ENCODE results near the gene CDCP1.

CDCP1 gene

DNA sequence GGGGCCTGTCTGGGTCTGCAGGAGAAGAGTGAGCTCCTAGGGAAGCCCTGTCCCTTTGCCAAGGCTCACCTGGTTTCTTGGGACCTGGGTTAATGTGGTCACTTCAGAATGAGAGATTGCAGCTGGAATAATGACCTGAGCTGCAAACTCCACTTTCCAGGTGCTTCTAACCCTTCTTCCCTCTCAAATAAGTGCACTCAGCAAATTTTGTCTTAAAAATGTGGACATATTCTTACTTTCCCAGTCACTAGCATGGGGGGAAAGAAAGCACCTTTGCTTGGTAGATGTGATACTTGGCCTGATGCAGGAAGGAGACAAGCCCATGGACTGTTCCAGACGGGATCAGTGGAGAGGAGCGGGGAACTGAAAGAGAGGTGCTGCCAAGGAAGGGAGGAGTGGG lies 38.9 kb upstream of the CDCP1 start:
- Histone ChIP-seq H3K4me2 (no peak overlapping the region), H3K4me1 (peaks cover 8% of the 10 kb centered on the region; the same call in 1 of the 2 replicates), H3K9ac (no peak overlapping the region), H3K27ac (no peak overlapping the region), H3K9me3 (no peaks in the 10 kb centered on the region), H3K27me3 (no peaks in the 10 kb centered on the region), H3K4me3 (no peak overlapping the region), H4K20me1 (no peaks in the 10 kb centered on the region), H3K36me3 (no peaks in the 10 kb centered on the region)
- no peak for TF ChIP-seq Cebpa-rat (IDR thresholded peaks at IDR 0.05)

DNA sequence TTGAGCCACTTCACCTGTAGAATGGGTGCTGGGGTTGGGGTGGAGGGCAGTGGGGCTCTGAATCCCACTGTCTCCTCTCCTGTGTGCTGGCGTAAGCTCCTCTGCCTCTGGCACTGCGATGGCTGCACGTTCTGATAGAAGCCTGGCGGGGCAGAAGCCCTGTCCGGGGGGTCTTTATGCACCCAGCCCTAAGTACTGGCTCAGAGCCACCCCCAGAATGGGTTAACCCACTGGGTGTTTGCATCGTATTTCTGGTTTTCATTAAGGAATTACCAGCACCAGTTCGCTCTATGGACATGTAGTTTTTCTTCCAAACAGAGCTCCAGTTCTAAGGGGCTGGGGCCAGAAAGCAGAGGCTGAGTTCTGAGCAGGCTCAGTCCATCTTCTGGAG lies 37.7 kb upstream of the CDCP1 start:
- Histone ChIP-seq H3K4me2 (no peak overlapping the region), H3K27ac (no peak overlapping the region), H3K36me3 (no peaks in the 10 kb centered on the region), H4K20me1 (no peaks in the 10 kb centered on the region), H3K27me3 (no peaks in the 10 kb centered on the region), H3K4me3 (no peak overlapping the region), H3K4me1 (peaks cover 17% of the 10 kb centered on the region), H3K9me3 (no peaks in the 10 kb centered on the region), H3K9ac (no peak overlapping the region)
- TF ChIP-seq Cebpa-rat (IDR thresholded peaks at IDR 0.05), result no peak

DNA sequence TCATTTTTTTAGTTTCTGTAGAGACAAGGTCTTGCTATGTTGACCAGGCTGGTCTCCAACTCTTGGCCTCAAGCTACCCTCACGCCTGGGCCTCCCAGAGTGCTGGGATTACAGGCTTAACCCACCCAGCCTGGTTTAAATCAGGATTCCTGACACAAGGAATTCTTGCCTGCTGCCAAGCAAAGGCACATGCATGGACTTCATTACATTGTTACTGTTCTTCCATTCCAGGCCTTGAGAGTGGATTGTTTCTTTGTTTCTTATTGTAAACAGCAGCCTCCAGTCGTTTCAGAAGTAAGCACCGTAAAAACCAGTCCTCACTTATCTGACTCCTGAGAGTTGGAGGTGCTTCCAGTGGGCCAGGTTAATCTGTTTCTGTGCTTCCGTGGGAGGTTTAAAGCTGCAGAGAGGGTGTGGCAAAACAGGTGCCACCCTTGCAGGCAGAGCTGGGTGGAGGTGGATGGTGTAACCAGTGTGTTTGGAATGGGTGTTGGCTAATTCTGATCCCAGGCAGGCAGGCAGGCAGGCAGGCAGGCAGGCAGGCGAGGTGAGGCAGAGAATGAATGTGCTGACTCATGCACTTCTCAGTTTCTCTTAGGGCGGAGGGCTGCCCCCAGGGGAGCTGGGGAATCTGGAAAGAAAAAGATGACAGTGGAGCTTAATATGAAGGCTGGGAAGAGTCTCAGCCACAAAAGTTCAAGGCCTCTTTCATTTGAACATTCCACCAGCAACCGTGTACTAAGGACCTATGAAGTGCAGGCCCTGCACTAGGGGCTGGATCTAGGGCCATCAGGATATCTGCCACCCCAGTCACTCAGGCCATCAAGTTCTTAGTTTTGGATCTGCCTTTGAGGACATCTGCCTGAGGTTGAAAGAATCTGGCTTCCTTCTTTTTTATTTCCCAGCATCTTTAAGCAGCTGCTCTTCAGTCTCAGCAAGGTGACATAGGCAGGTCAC lies 37.0 kb upstream of the CDCP1 start:
- no peak for TF ChIP-seq Cebpa-rat (IDR thresholded peaks at IDR 0.05)
- Histone ChIP-seq H3K4me2 (peak overlapping the region; percentile 9; the same call in 1 of the 2 replicates), H3K27me3 (no peaks in the 10 kb centered on the region), H4K20me1 (no peaks in the 10 kb centered on the region), H3K4me3 (no peak overlapping the region), H3K27ac (no peak overlapping the region), H3K4me1 (peaks cover 17% of the 10 kb centered on the region), H3K9me3 (no peaks in the 10 kb centered on the region), H3K9ac (no peak overlapping the region), H3K36me3 (no peaks in the 10 kb centered on the region)

DNA sequence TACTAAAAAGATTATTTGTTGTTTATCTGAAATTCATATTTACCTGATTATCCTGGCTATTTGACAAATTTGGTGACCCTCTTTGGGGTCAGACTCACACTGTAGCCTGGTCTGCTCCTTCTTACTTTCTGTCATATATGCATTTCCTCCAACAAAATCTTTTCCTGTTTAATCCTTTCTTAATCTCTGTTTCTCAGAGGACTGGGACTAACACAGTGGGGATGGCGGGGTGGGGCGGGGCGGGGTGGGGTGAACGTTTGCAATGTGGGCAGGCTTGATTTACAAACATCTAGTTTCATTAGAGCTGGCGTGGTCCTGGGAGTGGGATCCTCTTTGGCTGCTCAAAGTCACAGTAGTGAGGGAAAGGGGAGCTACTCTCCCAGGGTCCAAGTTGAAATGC lies 35.3 kb upstream of the CDCP1 start:
- H3K9me3 ChIP-seq, result no peaks in the 10 kb centered on the region
- H3K9ac ChIP-seq, result no peak overlapping the region
- H3K27me3 ChIP-seq, result no peaks in the 10 kb centered on the region
- H4K20me1 ChIP-seq, result no peaks in the 10 kb centered on the region
- H3K27ac ChIP-seq, result no peak overlapping the region
- peaks cover 17% of the 10 kb centered on the region for H3K4me1 ChIP-seq
- no peak overlapping the region for H3K4me2 ChIP-seq
- no peak for TF ChIP-seq Cebpa-rat (IDR thresholded peaks at IDR 0.05)
- no peak overlapping the region for H3K4me3 ChIP-seq
- H3K36me3 ChIP-seq, result no peaks in the 10 kb centered on the region

DNA sequence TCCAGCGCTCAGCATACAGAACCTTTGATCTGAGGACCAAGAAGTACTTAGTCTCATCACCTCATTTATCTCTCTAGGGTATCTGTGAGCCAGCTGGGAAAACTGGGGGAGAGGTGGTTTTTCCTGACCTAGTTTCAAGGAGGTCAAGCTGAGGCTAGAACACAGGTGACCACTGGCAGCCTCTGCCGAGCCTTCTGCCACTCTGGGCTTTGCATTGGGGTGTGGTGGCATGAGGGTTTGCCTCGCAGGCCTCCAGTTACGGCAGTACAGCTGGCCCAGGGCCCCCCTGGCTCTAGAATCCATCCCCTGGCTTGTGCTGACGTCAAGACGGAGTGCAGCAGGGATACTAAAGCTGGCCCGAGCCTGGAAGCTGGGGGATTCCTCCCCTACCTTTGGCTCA lies 34.7 kb upstream of the CDCP1 start:
- H3K27ac ChIP-seq, result no peak overlapping the region
- no peak for TF ChIP-seq Cebpa-rat (IDR thresholded peaks at IDR 0.05)
- no peaks in the 10 kb centered on the region for H3K27me3 ChIP-seq
- H3K9ac ChIP-seq, result no peak overlapping the region
- H3K4me3 ChIP-seq, result no peak overlapping the region
- H4K20me1 ChIP-seq, result no peaks in the 10 kb centered on the region
- H3K9me3 ChIP-seq, result no peaks in the 10 kb centered on the region
- peaks cover 17% of the 10 kb centered on the region for H3K4me1 ChIP-seq
- no peaks in the 10 kb centered on the region for H3K36me3 ChIP-seq
- no peak overlapping the region for H3K4me2 ChIP-seq

DNA sequence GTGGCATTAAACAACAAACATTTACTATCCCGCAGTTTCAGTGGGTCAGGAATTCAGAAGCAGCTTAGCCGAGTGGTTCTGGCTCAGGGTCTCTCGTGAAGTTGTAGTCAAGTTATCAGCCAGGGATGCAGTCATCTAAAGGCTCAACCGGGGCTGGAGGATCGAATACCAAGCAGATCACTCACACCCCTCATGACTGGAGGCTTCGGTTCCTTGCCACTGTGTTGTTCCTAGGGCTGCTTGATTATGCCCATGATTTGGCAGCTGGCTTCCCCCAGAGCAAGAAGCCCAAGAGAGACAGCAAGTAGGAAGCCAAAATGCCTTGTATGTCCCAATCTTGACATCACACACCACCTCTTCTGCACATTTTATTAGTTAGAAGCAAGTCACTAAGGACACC lies 33.9 kb upstream of the CDCP1 start:
- H3K9ac ChIP-seq, result no peak overlapping the region
- H3K4me3 ChIP-seq, result no peak overlapping the region
- no peak overlapping the region for H3K27ac ChIP-seq
- H3K4me1 ChIP-seq, result peaks cover 17% of the 10 kb centered on the region
- TF ChIP-seq Cebpa-rat (IDR thresholded peaks at IDR 0.05), result no peak
- no peaks in the 10 kb centered on the region for H4K20me1 ChIP-seq
- no peak overlapping the region for H3K4me2 ChIP-seq
- H3K36me3 ChIP-seq, result no peaks in the 10 kb centered on the region
- no peaks in the 10 kb centered on the region for H3K27me3 ChIP-seq
- H3K9me3 ChIP-seq, result no peaks in the 10 kb centered on the region

DNA sequence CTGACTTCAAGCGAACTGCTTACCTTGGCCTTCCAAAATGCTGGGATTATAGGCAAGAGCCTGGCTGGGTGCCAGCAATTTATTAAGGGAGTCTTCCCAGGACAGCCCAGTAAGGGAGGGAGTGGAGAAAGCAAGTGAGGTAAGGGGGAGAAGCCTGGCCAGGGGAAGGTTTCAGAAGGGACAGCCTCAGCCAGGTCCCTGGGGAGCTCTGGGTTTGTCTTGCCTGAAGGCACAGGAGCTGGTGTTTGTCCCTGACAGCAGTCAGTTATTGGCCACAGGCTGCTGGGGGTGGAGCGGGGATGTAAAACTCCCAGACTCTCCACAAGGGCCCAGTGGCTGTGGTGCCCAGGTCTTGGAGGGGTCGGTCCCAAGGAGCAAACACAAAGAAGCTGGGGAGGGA lies 33.0 kb upstream of the CDCP1 start:
- H4K20me1 ChIP-seq, result no peaks in the 10 kb centered on the region
- peaks cover 17% of the 10 kb centered on the region for H3K4me1 ChIP-seq
- H3K27me3 ChIP-seq, result no peaks in the 10 kb centered on the region
- peak overlapping the region; percentile 39 for H3K4me2 ChIP-seq
- no peaks in the 10 kb centered on the region for H3K9me3 ChIP-seq
- TF ChIP-seq Cebpa-rat (IDR thresholded peaks at IDR 0.05), result no peak
- H3K27ac ChIP-seq, result no peak overlapping the region
- no peaks in the 10 kb centered on the region for H3K36me3 ChIP-seq
- H3K4me3 ChIP-seq, result no peak overlapping the region
- no peak overlapping the region for H3K9ac ChIP-seq

DNA sequence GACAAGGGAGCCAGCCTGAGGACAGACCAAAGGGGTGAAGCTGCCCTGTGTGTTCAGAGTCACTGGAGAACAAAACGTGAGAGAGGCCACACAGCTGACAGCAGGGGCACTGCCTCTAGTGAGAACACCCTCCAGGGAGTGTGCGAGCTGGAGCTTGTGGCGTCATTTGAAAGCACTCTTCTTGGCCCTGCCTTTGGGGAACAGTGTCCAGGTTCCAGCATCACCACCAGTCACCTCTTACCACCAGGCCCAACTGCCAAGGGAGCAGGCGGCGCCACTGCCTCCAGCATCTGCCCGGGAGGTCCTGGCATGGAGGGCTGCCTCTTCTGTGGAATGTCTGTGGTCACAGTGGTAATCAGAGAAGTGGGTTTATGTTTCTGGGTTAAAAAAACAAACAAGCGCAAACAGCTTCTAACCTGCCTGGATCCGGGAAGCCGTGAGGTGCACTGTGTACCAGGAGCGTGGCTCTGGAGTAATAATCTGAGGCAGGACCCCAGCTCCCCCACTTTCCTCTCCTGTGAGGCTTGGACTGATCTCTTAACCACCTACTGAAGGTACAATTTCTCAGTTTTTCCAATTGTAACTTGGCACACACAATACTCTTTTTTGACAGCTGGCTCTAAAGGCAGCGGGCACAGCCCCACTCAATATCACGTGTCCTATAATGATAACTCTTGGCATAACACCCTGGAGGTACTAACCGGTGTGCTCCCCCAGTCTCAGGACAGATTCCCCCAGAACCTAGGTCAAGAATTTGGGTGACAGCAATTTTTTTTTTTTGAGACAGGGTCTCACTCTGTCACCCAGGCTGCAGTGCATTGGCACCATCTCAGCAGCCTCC lies 32.2 kb upstream of the CDCP1 start:
- Histone ChIP-seq H3K27ac (no peak overlapping the region), H3K4me1 (peaks cover 17% of the 10 kb centered on the region)

DNA sequence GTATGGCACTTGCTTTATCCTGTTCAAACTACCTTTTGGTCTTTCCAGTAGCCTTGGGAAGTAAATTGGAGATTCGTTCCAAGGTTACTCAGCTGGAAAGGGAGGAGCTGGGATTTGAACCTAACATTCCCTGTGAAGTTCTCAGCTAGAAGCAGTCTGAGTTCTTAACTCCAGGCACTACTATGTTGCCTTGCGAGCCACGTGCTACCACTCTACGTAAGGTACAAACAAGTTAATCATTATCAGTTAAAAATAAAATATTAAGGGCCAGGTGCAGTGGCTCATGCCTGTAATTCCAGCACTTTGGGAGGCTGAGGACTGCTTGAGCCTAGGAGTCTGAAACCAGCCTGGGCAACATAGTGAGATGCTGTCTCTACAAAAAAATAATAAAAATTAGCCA lies 30.7 kb upstream of the CDCP1 start:
- no peak overlapping the region for H3K4me2 ChIP-seq
- H4K20me1 ChIP-seq, result no peaks in the 10 kb centered on the region
- no peak overlapping the region for H3K27ac ChIP-seq
- no peak overlapping the region for H3K9ac ChIP-seq
- H3K9me3 ChIP-seq, result no peaks in the 10 kb centered on the region
- H3K4me3 ChIP-seq, result no peak overlapping the region
- H3K27me3 ChIP-seq, result no peaks in the 10 kb centered on the region
- TF ChIP-seq Cebpa-rat (IDR thresholded peaks at IDR 0.05), result no peak
- H3K4me1 ChIP-seq, result peaks cover 10% of the 10 kb centered on the region
- H3K36me3 ChIP-seq, result no peaks in the 10 kb centered on the region

More for the DNA sequence above, 32.2 kb upstream of the CDCP1 start:
- no peaks in the 10 kb centered on the region for H3K27me3 ChIP-seq
- no peaks in the 10 kb centered on the region for H3K36me3 ChIP-seq
- no peak for TF ChIP-seq Cebpa-rat (IDR thresholded peaks at IDR 0.05)
- H4K20me1 ChIP-seq, result no peaks in the 10 kb centered on the region
- no peak overlapping the region for H3K9ac ChIP-seq
- no peak overlapping the region for H3K4me2 ChIP-seq
- H3K9me3 ChIP-seq, result no peaks in the 10 kb centered on the region
- H3K4me3 ChIP-seq, result no peak overlapping the region

DNA sequence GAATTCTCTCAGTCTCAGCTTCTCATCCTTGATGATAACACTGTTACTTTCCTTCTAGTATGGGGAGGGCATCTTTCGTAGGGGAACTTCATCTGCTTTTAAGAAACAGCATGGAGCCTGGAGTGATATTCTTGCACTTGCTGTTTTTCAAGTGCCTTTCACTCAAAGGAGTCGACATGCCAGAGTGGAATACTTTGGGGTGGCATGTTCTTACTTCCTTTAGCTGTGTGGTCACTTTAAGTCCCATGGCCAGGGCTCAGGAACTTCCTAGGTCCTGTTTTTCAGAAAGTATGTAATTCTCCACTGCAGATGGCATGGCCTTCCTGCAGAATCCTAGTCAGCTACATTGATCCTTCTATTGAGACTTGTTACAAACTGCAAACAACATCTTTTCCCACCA lies 28.1 kb upstream of the CDCP1 start:
- no peak for TF ChIP-seq Cebpa-rat (IDR thresholded peaks at IDR 0.05)
- Histone ChIP-seq H3K27me3 (no peaks in the 10 kb centered on the region), H3K9me3 (no peaks in the 10 kb centered on the region), H3K4me3 (no peak overlapping the region), H3K36me3 (no peaks in the 10 kb centered on the region), H4K20me1 (no peaks in the 10 kb centered on the region), H3K9ac (no peak overlapping the region), H3K4me1 (peaks cover 4% of the 10 kb centered on the region), H3K27ac (no peak overlapping the region), H3K4me2 (no peak overlapping the region)
